ENCODE results near the gene RRAGA. TPM values are rescaled to one million over a fixed set of nuclear protein-coding genes. Genes with fewer than 3 reads are reported as not detected.
"Not testable (repeated sequence)": the region's sequence is repeated elsewhere in the genome, so short reads cannot be mapped to it uniquely, and the experiment has no call there.

RRAGA gene
- total RNA-seq, 1 donor from 2014 or later = 54.3 TPM

GRCh38 chr9:19033015-19033414, 16.2 kb upstream of the RRAGA start, which contains the start of gene SAXO1:
Gene SAXO1 (minus strand): TSS chr9:19033209. CDS start chr9:19032908, 301 bp downstream.
- Mint-ChIP-seq H3K4me3 (no peak within 1 kb of the TSS), H3K27ac (no peak within 1 kb of the TSS), H3K9me3 (no peaks in the 10 kb centered on the region), H3K36me3 (ENCODE audit: low read depth) (no peaks in the 10 kb centered on the region), H3K27me3 (peaks cover 10% of the 10 kb centered on the region), H3K4me1 (peaks cover 4% of the 10 kb centered on the region)
- no peak for DNase-seq
- intact Hi-C loops (cut with micrococcal nuclease) = no loop called here

- Mint-ChIP-seq H3K36me3 (ENCODE audit: low read depth) (no peaks in the 10 kb centered on the region), H3K4me1 (no peaks in the 10 kb centered on the region), H3K4me3 (no peak overlapping the region), H3K27ac (no peak overlapping the region), H3K27me3 (peaks cover 9% of the 10 kb centered on the region), H3K9me3 (no peaks in the 10 kb centered on the region)
- intact Hi-C loops (cut with micrococcal nuclease) = no loop called here
- no peak for DNase-seq
These were observed 12.6 kb upstream of the RRAGA start for GRCh38 chr9:19036611-19037010.

- Mint-ChIP-seq H3K4me1 (peaks cover 32% of the 10 kb centered on the region), H3K27me3 (no peaks in the 10 kb centered on the region), H3K36me3 (ENCODE audit: low read depth) (peaks cover 23% of the 10 kb centered on the region), H3K9me3 (no peaks in the 10 kb centered on the region), H3K27ac (peak overlapping the region; percentile 99), H3K4me3 (peak overlapping the region; percentile 95)
- peak; percentile 73 for DNase-seq
- intact Hi-C loops (cut with micrococcal nuclease) = loop anchor here (1.0 kb wide), 8 partner anchors 52 to 407 kb away; partner anchors contain the start of genes HAUS6, PLIN2 and RPS6
These were observed 850 bp downstream of the RRAGA start for GRCh38 chr9:19049917-19050636.

GRCh38 chr9:19050637-19051591, 1.7 kb downstream of the RRAGA start:
- Mint-ChIP-seq H3K27me3 (no peaks in the 10 kb centered on the region), H3K27ac (peak overlapping the region; percentile 99), H3K36me3 (ENCODE audit: low read depth) (peaks cover 26% of the 10 kb centered on the region), H3K4me1 (peaks cover 32% of the 10 kb centered on the region), H3K9me3 (no peaks in the 10 kb centered on the region), H3K4me3 (peak overlapping the region; percentile 95)
- intact Hi-C loops (cut with micrococcal nuclease) = loop anchor here (1.0 kb wide), 1 partner anchor 325 kb away; no protein-coding TSS in a partner anchor
- DNase-seq = no peak

GRCh38 chr9:19057033-19057432, 7.8 kb downstream of the RRAGA start:
- no peak overlapping the region for H3K27ac Mint-ChIP-seq

GRCh38 chr9:19074229-19074628, 25.0 kb downstream of the RRAGA start:
- intact Hi-C loops (cut with micrococcal nuclease) = no loop called here
- H3K36me3 Mint-ChIP-seq (ENCODE audit: low read depth) = peaks cover 61% of the 10 kb centered on the region
- peaks cover 2% of the 10 kb centered on the region for H3K4me1 Mint-ChIP-seq
- H3K4me3 Mint-ChIP-seq = no peak overlapping the region
- DNase-seq = no peak
- H3K27me3 Mint-ChIP-seq = no peaks in the 10 kb centered on the region
- no peaks in the 10 kb centered on the region for H3K9me3 Mint-ChIP-seq
- no peak overlapping the region for H3K27ac Mint-ChIP-seq

More at GRCh38 chr9:19057033-19057432, 7.8 kb downstream of the RRAGA start:
- intact Hi-C loops (cut with micrococcal nuclease) = no loop called here
- Mint-ChIP-seq H3K4me3 (no peak overlapping the region), H3K9me3 (no peaks in the 10 kb centered on the region), H3K27me3 (no peaks in the 10 kb centered on the region), H3K4me1 (peaks cover 4% of the 10 kb centered on the region), H3K36me3 (ENCODE audit: low read depth) (peaks cover 62% of the 10 kb centered on the region)
- DNase-seq = peak; percentile 38

GRCh38 chr9:19074836-19075235, 25.6 kb downstream of the RRAGA start:
- no peaks in the 10 kb centered on the region for H3K27me3 Mint-ChIP-seq
- intact Hi-C loops (cut with micrococcal nuclease) = no loop called here
- H3K4me1 Mint-ChIP-seq = peaks cover 2% of the 10 kb centered on the region
- DNase-seq = no peak
- H3K27ac Mint-ChIP-seq = no peak overlapping the region
- no peaks in the 10 kb centered on the region for H3K9me3 Mint-ChIP-seq
- no peak overlapping the region for H3K4me3 Mint-ChIP-seq
- peaks cover 61% of the 10 kb centered on the region for H3K36me3 Mint-ChIP-seq (ENCODE audit: low read depth)

- intact Hi-C loops (cut with micrococcal nuclease) = loop anchor here (1.0 kb wide), 1 partner anchor 89 kb away; no protein-coding TSS in a partner anchor
- DNase-seq = peak; percentile 70
These were observed 36.1 kb downstream of the RRAGA start for GRCh38 chr9:19085295-19085694.

GRCh38 chr9:19087106-19088000, 38.1 kb downstream of the RRAGA start:
- Mint-ChIP-seq H3K4me3 (no peak overlapping the region), H3K27ac (peak overlapping the region; percentile 3), H3K27me3 (no peaks in the 10 kb centered on the region), H3K36me3 (ENCODE audit: low read depth) (peaks cover 44% of the 10 kb centered on the region), H3K4me1 (peaks cover 2% of the 10 kb centered on the region), H3K9me3 (no peaks in the 10 kb centered on the region)
- DNase-seq = no peak
- intact Hi-C loops (cut with micrococcal nuclease) = no loop called here

More at GRCh38 chr9:19085295-19085694, 36.1 kb downstream of the RRAGA start:
- Mint-ChIP-seq H3K4me1 (peaks cover 5% of the 10 kb centered on the region), H3K27me3 (no peaks in the 10 kb centered on the region), H3K27ac (peak overlapping the region; percentile 51), H3K36me3 (ENCODE audit: low read depth) (peaks cover 41% of the 10 kb centered on the region), H3K4me3 (no peak overlapping the region), H3K9me3 (no peaks in the 10 kb centered on the region)

- peak overlapping the region; percentile 65 for H3K4me3 Mint-ChIP-seq
- H3K36me3 Mint-ChIP-seq (ENCODE audit: low read depth) = peaks cover 39% of the 10 kb centered on the region
- peaks cover 28% of the 10 kb centered on the region for H3K4me1 Mint-ChIP-seq
- DNase-seq; H3K27me3 Mint-ChIP-seq; H3K9me3 Mint-ChIP-seq; intact Hi-C loops (cut with micrococcal nuclease); H3K27ac Mint-ChIP-seq: not testable (repeated sequence)
These were observed 48.2 kb downstream of the RRAGA start for GRCh38 chr9:19097431-19097830.

All from activated CD4-positive, alpha-beta T cell treated with anti-CD3 and anti-CD28 coated beads, Interleukin-2, amount 10 ng/mL, durations not matched to agents 24 days and 14 days (primary cell).